Breast epithelium (tissue), 4 donors: ENCODE measurements around the gene GPC6. TPM values are rescaled to one million over a fixed set of nuclear protein-coding genes. Genes with fewer than 3 reads are reported as not detected.

ENCODE experiments used
- DNase-seq, 2 donors: peaks; one replicate each; pipeline ENCODE4 v3.0.0-alpha.2; 2019; ENCODE audit warnings: low spot score in 2 of 2
- H3K27ac ChIP-seq, 2 donors: fragments of 200-600 bp; sonication (generic) in 1 of 2; one replicate each; pipeline ENCODE4 v1.5.1; 2016 to 2019; ENCODE audit warnings: mild to moderate bottlenecking in 1 of 2
- H3K27me3 ChIP-seq, 2 donors: fragments of 200-600 bp; sonication (generic) in 1 of 2; one replicate each; pipeline versions ENCODE4 v1.5.1 to v1.6.0; 2017 to 2019; ENCODE audit warnings: control low read depth in 1 of 2, mild to moderate bottlenecking in 1 of 2
- H3K36me3 ChIP-seq: fragments of 200-600 bp; one replicate; pipeline ENCODE4 v1.5.1; 2019
- H3K4me1 ChIP-seq, 2 donors: fragments of 200-600 bp; sonication (generic); one replicate each; pipeline ENCODE4 v1.5.1; 2016 to 2019; ENCODE audit warnings: control low read depth in 1 of 2
- H3K4me3 ChIP-seq, 3 donors: fragments of 200-600 bp; sonication (generic); 1 replicate in 2 of 3; 2 replicates in 1 of 3; pipeline ENCODE4 v1.5.1; 2016 to 2019; ENCODE audit warnings: mild to moderate bottlenecking in 3 of 3, moderate library complexity in 2 of 3
- H3K9me3 ChIP-seq, 2 donors: fragments of 200-600 bp; sonication (generic) in 1 of 2; one replicate each; pipeline ENCODE4 v1.5.1; 2016 to 2019; ENCODE audit warnings: control low read depth in 1 of 2
- CTCF ChIP-seq, 3 donors: fragments of 450-650 bp; IDR thresholded peaks; one replicate each; pipeline ENCODE4 v1.5.1; 2016 to 2017; ENCODE audit warnings: antibody characterized with exemption in 3 of 3, mild to moderate bottlenecking in 3 of 3, moderate library complexity in 3 of 3
- POLR2A ChIP-seq: fragments of 450-650 bp; IDR thresholded peaks from one replicate; pipeline ENCODE4 v1.6.1; 2016; ENCODE audit warnings: antibody characterized with exemption, mild to moderate bottlenecking, moderate library complexity
- POLR2AphosphoS5 ChIP-seq, 3 donors: sonication (generic); formaldehyde crosslinking; IDR thresholded peaks; one replicate each; pipeline ENCODE4 v1.6.1; 2017; ENCODE audit warnings: antibody characterized with exemption in 3 of 3
- intact Hi-C: fragments of 100-400 bp; cut with DNase I; formaldehyde crosslinking; loops from one replicate; pipeline ENCODE4 v1.15.1; 2023; ENCODE audit warnings: low total_unique reads
- total RNA-seq, 3 donors: library from RNA; depleted of rRNA; stranded (reverse); fragments of >200 nt; gene quantifications; one replicate each; pipeline ENCODE4 v1.1.0, GENCODE V29; 2016

The GPC6 gene
- total RNA-seq, 3 donors from 2014 or later = 3.5 to 44.0 (median 4.9) TPM

- H3K27ac ChIP-seq = no peak overlapping the region
- no peaks in the 10 kb centered on the region for H3K9me3 ChIP-seq
- no peak overlapping the region for H3K4me3 ChIP-seq
- intact Hi-C loops = no loop called here
- H3K4me1 ChIP-seq = no peaks in the 10 kb centered on the region
- H3K36me3 ChIP-seq = no peaks in the 10 kb centered on the region
- no peaks in the 10 kb centered on the region for H3K27me3 ChIP-seq
- no peak for TF ChIP-seq POLR2A
- TF ChIP-seq CTCF (IDR thresholded peaks at IDR 0.05) = no peak
- no peak for TF ChIP-seq POLR2AphosphoS5 (IDR thresholded peaks at IDR 0.05)
- DNase-seq = no peak
These were observed 1006.3 kb downstream of the GPC6 start for GRCh38 chr13:94232956-94233355.

- Histone ChIP-seq H3K9me3 (no peaks in the 10 kb centered on the region), H3K27ac (no peak overlapping the region), H3K36me3 (no peaks in the 10 kb centered on the region), H3K4me3 (no peak overlapping the region), H3K4me1 (no peaks in the 10 kb centered on the region), H3K27me3 (no peaks in the 10 kb centered on the region)
- TF ChIP-seq POLR2AphosphoS5 (IDR thresholded peaks at IDR 0.05) (no peak), POLR2A (no peak), CTCF (IDR thresholded peaks at IDR 0.05) (no peak)
- DNase-seq = no peak
- intact Hi-C loops = no loop called here
These were observed 1006.8 kb downstream of the GPC6 start for GRCh38 chr13:94233401-94233800.

GRCh38 chr13:94233837-94234236 lies 1007.2 kb downstream of the GPC6 start:
- no peaks in the 10 kb centered on the region for H3K27me3 ChIP-seq
- intact Hi-C loops = no loop called here
- no peaks in the 10 kb centered on the region for H3K9me3 ChIP-seq
- no peaks in the 10 kb centered on the region for H3K36me3 ChIP-seq
- no peak overlapping the region for H3K4me3 ChIP-seq
- no peak overlapping the region for H3K27ac ChIP-seq
- no peak for DNase-seq
- TF ChIP-seq CTCF (IDR thresholded peaks at IDR 0.05) (no peak), POLR2A (no peak), POLR2AphosphoS5 (IDR thresholded peaks at IDR 0.05) (no peak)
- no peaks in the 10 kb centered on the region for H3K4me1 ChIP-seq

GRCh38 chr13:94234738-94235137 lies 1008.1 kb downstream of the GPC6 start:
- no peaks in the 10 kb centered on the region for H3K27me3 ChIP-seq
- no peaks in the 10 kb centered on the region for H3K4me1 ChIP-seq
- intact Hi-C loops = no loop called here
- TF ChIP-seq CTCF (IDR thresholded peaks at IDR 0.05) (no peak), POLR2A (no peak), POLR2AphosphoS5 (IDR thresholded peaks at IDR 0.05) (no peak)
- no peak for DNase-seq
- no peak overlapping the region for H3K4me3 ChIP-seq
- no peak overlapping the region for H3K27ac ChIP-seq
- H3K9me3 ChIP-seq = no peaks in the 10 kb centered on the region
- no peaks in the 10 kb centered on the region for H3K36me3 ChIP-seq

- no peaks in the 10 kb centered on the region for H3K9me3 ChIP-seq
- H3K4me3 ChIP-seq = no peak overlapping the region
- H3K36me3 ChIP-seq = no peaks in the 10 kb centered on the region
- no peaks in the 10 kb centered on the region for H3K27me3 ChIP-seq
- intact Hi-C loops = no loop called here
- no peak for TF ChIP-seq POLR2AphosphoS5 (IDR thresholded peaks at IDR 0.05)
- no peak for DNase-seq
- no peak overlapping the region for H3K27ac ChIP-seq
- H3K4me1 ChIP-seq = no peaks in the 10 kb centered on the region
These were observed 1009.5 kb downstream of the GPC6 start for GRCh38 chr13:94236132-94236531.

GRCh38 chr13:94236872-94237271 lies 1010.3 kb downstream of the GPC6 start:
- Histone ChIP-seq H3K4me1 (no peaks in the 10 kb centered on the region), H3K36me3 (no peaks in the 10 kb centered on the region), H3K27me3 (no peaks in the 10 kb centered on the region), H3K27ac (no peak overlapping the region), H3K4me3 (no peak overlapping the region), H3K9me3 (no peaks in the 10 kb centered on the region)
- no peak for DNase-seq
- TF ChIP-seq POLR2AphosphoS5 (IDR thresholded peaks at IDR 0.05) (no peak), CTCF (IDR thresholded peaks at IDR 0.05) (no peak), POLR2A (no peak)
- intact Hi-C loops = no loop called here
